KMS-11 (cell line): Measurements from ENCODE around the gene SLC6A18.

Experiments
- H2AFZ ChIP-seq: fragments of 200-600 bp; sonication (generic); 2 replicates; pipeline ENCODE4 v1.6.1; 2016; ENCODE audit warnings: antibody characterized with exemption, mixed run types, low read depth
- H3K27ac ChIP-seq: fragments of 200-600 bp; sonication (generic); 2 replicates; pipeline ENCODE4 v1.6.1; 2016; ENCODE audit warnings: mild to moderate bottlenecking, mixed run types
- H3K27me3 ChIP-seq: fragments of 200-600 bp; sonication (generic); 2 replicates; pipeline ENCODE4 v1.6.1; 2017; ENCODE audit warnings: mild to moderate bottlenecking, low read depth, mixed run types, moderate library complexity; ENCODE audit not compliant: insufficient read depth
- H3K36me3 ChIP-seq: fragments of 200-600 bp; sonication (generic); 2 replicates; pipeline ENCODE4 v1.6.1; 2017; ENCODE audit warnings: mild to moderate bottlenecking, mixed run types; ENCODE audit not compliant: insufficient read depth
- H3K4me1 ChIP-seq: fragments of 200-600 bp; sonication (generic); 2 replicates; pipeline ENCODE4 v1.6.1; 2016; ENCODE audit warnings: mild to moderate bottlenecking, low read depth, mixed run types; ENCODE audit not compliant: poor library complexity, severe bottlenecking
- H3K4me2 ChIP-seq: fragments of 200-600 bp; sonication (generic); 2 replicates; pipeline ENCODE4 v1.7.0; 2016; ENCODE audit warnings: mild to moderate bottlenecking, mixed run types
- H3K4me3 ChIP-seq: fragments of 200-600 bp; sonication (generic); IDR thresholded peaks from 2 replicates; pipeline ENCODE4 v1.6.1; 2017; ENCODE audit warnings: low read depth, low read length, mixed read lengths; ENCODE audit not compliant: insufficient read depth
- H3K79me2 ChIP-seq: fragments of 200-600 bp; sonication (generic); 2 replicates; pipeline ENCODE4 v1.6.1; 2016; ENCODE audit warnings: low read depth, mixed run types; ENCODE audit not compliant: insufficient read depth
- H3K9ac ChIP-seq: fragments of 200-600 bp; sonication (generic); 2 replicates; pipeline ENCODE4 v1.6.1; 2016; ENCODE audit warnings: mild to moderate bottlenecking, mixed run types
- H4K20me1 ChIP-seq: fragments of 200-600 bp; sonication (generic); 2 replicates; pipeline ENCODE4 v1.6.1; 2016; ENCODE audit warnings: mild to moderate bottlenecking, mixed run types; ENCODE audit not compliant: insufficient read depth
- TF ChIP-seq, protein P1 (sequence below): fragments of 200-600 bp; sonication (generic); conservative IDR thresholded peaks from 2 replicates; pipeline ENCODE4 v1.6.1; 2017; ENCODE audit warnings: low read depth, mild to moderate bottlenecking, antibody characterized with exemption, low read length, moderate library complexity, mixed read lengths

The SLC6A18 gene

DNA sequence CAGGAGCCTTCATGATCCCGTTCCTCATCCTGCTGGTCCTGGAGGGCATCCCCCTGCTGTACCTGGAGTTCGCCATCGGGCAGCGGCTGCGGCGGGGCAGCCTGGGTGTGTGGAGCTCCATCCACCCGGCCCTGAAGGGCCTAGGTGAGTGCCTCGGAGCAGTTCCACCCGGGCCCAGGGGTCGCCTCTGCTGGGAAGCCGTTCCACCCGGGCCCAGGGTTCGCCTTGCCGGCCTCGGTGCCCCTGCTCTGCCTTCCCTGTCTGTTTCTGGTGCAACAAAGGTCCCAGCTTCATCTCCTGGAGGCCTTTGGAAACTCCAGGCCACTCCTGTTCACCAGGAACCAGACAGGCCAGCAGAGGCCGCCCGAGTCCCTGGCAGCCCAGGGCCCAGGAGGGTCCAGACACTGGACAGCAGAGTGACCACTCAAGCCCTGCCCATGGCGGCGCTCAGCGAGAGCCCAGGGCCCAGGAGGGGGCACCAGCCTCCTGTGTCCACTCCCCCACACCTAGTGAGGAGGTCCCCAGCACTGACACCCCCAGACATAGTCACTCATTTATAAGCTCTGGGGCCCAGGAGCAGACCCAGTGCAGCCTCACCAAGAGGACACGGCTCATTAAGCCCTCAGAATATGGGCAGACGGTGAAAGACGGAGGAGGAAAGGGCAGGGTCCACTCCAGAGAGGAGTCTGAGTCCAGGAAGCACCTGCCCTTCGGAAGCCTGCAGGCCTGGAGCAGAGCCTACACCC lies 16.3 kb upstream of the SLC6A18 start:
- H3K9ac ChIP-seq: no peak overlapping the region
- H3K4me3 ChIP-seq: no peak overlapping the region
- 0 out of 2 replicates have a peak, but pooled peaks cover 2% of the 10 kb centered on the region for H3K27me3 ChIP-seq
- H3K4me2 ChIP-seq: no peak overlapping the region
- no peak overlapping the region for H3K27ac ChIP-seq
- peaks cover 4% of the 10 kb centered on the region for H3K4me1 ChIP-seq
- H4K20me1 ChIP-seq: no peaks in the 10 kb centered on the region
- H3K79me2 ChIP-seq: no peaks in the 10 kb centered on the region
- TF ChIP-seq, protein P1, sequence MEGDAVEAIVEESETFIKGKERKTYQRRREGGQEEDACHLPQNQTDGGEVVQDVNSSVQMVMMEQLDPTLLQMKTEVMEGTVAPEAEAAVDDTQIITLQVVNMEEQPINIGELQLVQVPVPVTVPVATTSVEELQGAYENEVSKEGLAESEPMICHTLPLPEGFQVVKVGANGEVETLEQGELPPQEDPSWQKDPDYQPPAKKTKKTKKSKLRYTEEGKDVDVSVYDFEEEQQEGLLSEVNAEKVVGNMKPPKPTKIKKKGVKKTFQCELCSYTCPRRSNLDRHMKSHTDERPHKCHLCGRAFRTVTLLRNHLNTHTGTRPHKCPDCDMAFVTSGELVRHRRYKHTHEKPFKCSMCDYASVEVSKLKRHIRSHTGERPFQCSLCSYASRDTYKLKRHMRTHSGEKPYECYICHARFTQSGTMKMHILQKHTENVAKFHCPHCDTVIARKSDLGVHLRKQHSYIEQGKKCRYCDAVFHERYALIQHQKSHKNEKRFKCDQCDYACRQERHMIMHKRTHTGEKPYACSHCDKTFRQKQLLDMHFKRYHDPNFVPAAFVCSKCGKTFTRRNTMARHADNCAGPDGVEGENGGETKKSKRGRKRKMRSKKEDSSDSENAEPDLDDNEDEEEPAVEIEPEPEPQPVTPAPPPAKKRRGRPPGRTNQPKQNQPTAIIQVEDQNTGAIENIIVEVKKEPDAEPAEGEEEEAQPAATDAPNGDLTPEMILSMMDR: no peak
- no peaks in the 10 kb centered on the region for H3K36me3 ChIP-seq
- H2AFZ ChIP-seq: no peak overlapping the region

DNA sequence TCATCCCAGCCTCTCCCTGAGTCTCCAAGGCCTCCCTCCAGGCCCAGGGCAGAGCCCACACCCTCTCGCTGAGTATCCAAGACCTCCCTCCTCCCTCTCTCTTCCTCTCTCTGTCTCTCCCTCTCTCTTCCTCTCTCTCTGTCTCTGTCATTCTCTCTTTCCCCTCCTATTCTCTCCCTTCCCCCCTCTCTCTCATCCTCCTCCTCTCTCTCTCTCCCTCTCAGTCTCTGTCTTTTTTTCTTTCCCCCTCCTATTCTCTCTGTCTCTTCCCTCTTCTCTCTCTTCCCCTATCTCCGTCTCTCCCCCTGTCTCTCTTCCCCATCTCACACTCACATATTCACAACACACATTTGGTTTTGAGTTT lies 15.7 kb upstream of the SLC6A18 start:
- H3K79me2 ChIP-seq: no peaks in the 10 kb centered on the region
- H4K20me1 ChIP-seq: no peaks in the 10 kb centered on the region
- no peak overlapping the region for H3K9ac ChIP-seq
- no peak overlapping the region for H3K4me2 ChIP-seq
- H2AFZ ChIP-seq: no peak overlapping the region; the same call in 1 of the 2 replicates
- H3K27me3 ChIP-seq: 0 out of 2 replicates have a peak, but pooled peaks cover 2% of the 10 kb centered on the region
- peaks cover 4% of the 10 kb centered on the region for H3K4me1 ChIP-seq
- TF ChIP-seq, protein P1: no peak
- H3K36me3 ChIP-seq: no peaks in the 10 kb centered on the region
- no peak overlapping the region for H3K27ac ChIP-seq
- H3K4me3 ChIP-seq: no peak overlapping the region

DNA sequence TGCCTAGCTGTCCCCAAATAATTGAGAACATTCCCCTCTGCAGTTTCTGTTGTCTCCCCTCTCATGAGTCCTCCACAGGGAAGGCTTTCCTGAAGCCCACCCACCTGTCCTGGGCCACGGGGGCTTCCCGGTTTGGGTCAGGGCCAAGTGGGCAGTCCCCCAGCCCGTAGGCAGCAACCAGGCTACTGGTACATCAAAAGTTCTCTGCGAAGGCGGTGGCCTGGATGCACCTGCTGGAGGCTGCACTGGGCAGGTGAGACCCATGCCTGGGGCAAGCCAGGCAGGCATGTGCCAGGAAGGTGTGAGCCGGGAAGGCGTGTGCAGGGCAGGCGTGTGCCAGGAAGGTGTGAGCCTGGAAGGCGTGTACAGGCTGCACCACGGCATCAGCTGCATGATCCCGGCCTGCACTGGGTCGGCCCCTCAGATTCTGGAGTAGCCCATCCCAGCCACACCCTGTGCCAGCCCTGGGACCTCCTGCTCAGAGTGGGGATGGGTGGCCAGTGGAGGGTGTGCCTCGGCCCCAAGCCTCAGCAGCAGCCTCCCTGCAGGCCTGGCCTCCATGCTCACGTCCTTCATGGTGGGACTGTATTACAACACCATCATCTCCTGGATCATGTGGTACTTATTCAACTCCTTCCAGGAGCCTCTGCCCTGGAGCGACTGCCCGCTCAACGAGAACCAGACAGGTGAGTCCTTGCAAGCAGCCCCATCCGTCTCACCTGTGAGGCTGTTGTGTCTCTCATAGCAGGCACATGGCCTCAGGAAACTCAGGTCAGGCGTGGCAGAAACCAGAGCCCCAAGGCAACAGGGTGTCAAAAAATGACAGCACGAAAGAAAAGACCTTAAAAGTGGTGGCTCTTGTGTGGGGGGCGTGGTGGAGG lies 15.0 kb upstream of the SLC6A18 start:
- TF ChIP-seq, protein P1: no peak

DNA sequence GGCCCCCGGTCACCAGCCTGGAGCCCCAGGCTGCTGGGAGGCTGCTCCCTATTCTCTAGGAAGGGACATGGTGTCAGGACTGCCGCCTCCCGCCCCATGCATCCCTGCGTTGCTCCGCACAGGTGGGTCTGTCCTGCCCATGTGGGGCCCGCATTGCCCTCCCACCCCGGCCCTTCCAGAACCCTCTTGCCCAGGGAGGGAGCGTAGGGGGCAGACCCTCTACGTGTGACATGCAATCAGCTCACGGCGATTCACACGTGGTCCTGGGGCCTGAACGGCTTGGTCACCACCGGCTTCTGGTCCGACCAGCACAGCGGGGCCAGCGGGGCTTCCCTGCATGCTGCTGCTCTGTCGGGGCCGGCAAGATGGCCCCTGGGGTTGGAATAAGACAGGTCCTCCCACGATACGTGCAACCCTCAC lies 14.3 kb upstream of the SLC6A18 start:
- H3K36me3 ChIP-seq: no peaks in the 10 kb centered on the region
- no peak overlapping the region for H3K4me3 ChIP-seq
- no peak overlapping the region for H2AFZ ChIP-seq
- H4K20me1 ChIP-seq: no peaks in the 10 kb centered on the region
- H3K79me2 ChIP-seq: no peaks in the 10 kb centered on the region
- H3K27ac ChIP-seq: no peak overlapping the region
- H3K9ac ChIP-seq: no peak overlapping the region
- no peak overlapping the region for H3K4me2 ChIP-seq
- H3K4me1 ChIP-seq: peaks cover 4% of the 10 kb centered on the region
- 0 out of 2 replicates have a peak, but pooled peaks cover 2% of the 10 kb centered on the region for H3K27me3 ChIP-seq
- TF ChIP-seq, protein P1: no peak

More for the DNA sequence above, 15.0 kb upstream of the SLC6A18 start:
- Histone ChIP-seq H3K4me1 (peaks cover 4% of the 10 kb centered on the region), H2AFZ (no peak overlapping the region; the same call in 1 of the 2 replicates), H3K4me2 (no peak overlapping the region), H3K9ac (no peak overlapping the region), H3K27ac (no peak overlapping the region), H3K4me3 (no peak overlapping the region), H3K79me2 (no peaks in the 10 kb centered on the region), H4K20me1 (no peaks in the 10 kb centered on the region), H3K36me3 (no peaks in the 10 kb centered on the region), H3K27me3 (0 out of 2 replicates have a peak, but pooled peaks cover 2% of the 10 kb centered on the region)
